Bone marrow (tissue), 2 donors: Measurements from ENCODE around the gene DERA.
"Not testable (repeated sequence)": the region's sequence is repeated elsewhere in the genome, so short reads cannot be mapped to it uniquely, and the experiment has no call there.

Experiments used
- DNase-seq, 2 donors: peaks; one replicate each; lab custom pipeline; 2025; lab: John Stamatoyannopoulos, UW

DERA gene

DNA sequence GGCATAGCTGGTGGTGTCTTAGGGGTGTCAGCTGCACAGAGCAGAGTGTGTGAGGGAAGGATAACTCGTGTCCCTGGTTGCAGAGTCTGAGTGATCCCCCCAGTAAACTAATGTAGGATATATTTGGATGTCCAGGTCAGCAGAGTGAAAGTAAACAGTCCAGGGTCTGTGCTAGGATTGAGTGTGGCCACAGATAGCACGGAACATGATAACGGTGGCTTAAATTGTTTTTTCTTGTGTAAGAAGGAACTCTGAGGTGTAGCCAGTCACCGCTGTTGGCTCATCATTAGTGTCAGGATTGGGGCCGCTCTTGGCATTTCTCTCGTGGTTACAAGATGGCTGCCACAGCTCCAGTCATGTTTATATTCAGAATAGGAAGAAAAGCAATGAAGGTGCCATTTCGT, 97.3 kb downstream of the DERA start:
- DNase-seq, result no peak

DNA sequence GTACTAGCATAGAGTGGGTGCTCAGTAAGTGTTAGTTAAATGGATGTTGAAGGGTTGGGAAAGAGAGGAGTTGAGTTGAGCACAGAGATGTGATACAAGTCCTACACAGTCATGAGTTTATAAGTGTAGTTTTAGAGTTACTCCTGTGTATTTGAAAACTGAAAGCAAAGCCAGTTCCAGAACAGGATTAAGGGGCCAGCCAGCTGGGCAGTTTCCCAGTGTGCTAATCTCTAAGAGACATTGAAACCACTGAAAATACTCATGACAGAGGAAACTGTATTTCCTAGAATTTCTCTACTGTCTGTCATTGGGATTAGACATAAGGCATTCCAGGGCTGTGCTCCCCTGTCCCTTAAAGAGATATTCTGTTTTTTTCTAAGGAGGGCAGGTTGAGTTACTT, 101.0 kb downstream of the DERA start:
- DNase-seq, result peak in 1 of 2 donors; percentile 5

DNA sequence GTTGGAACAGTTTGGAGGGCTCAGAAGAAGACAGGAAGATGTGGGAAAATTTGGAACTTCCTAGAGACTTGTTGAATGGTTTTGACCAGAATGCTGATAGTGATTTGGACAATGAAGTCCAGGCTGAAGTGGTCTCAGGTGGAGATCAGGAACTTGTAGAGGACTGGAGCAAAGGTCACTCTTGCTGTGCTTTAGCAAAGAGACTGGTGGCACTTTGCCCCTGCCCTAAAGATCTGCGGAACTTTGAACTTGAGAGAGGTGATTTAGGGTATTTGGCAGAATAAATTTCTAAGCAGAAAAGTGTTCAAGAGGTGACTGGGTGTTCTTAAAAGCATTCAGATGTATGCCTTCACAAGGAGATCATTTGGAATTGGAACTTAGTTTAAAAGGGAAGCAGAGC, 102.6 kb downstream of the DERA start:
- DNase-seq, result not testable (repeated sequence)

DNA sequence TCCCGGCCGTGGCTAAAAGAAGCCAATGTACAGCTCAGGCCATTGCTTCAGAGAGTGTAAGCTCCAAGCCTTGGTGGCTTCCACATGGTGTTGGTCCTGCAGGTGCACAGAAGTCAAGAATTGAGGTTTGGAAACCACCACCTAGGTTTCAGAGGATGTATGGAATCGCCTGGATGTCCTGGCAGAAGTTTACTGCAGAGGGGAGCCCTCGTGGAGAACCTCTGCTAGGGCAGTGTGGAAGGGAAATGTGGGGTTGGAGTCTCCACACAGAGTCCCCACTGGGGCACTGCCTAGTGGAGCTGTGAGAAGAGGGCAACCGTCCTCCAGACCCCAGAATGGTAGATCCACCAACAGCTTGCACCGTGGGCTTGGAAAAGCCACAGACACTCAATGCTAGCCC, 103.3 kb downstream of the DERA start:
- DNase-seq, result not testable (repeated sequence)

DNA sequence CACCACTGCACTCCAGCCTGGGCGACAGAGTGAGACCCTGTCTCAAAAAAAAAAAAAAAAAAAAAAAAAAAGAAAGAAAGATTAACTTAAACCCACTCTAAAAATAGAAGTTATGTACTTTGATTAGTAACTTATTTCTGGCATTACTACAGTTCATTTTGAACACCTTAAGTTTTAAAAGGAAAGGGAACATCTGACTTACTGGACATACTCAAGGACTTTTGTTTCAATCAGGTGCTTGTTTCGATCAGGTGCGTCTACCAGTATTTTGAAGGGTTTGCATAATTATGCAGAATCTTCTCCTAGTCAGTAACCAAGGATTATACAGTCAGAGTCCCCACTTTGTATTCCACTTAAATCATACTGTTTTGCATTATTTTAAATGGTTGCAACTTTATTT, 105.6 kb downstream of the DERA start:
- no peak for DNase-seq

DNA sequence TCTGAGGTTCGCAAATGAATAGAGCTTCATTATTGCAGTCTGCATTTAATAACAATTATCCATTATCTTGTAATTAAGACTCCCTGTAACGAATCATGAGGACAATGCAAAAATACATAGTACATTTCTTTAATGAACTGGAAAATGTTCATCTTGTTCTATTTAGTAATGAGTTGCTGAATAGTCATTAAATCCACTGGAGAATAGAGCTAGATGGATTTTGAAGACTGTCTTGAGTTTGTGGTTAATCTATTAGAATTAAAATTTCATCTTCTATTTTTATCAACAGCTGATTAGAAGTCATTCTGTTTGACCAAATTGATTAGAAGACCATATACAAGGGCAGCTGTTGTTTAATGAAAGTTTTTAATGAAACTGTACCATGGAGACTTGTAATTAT, 107.2 kb downstream of the DERA start:
- no peak for DNase-seq

DNA sequence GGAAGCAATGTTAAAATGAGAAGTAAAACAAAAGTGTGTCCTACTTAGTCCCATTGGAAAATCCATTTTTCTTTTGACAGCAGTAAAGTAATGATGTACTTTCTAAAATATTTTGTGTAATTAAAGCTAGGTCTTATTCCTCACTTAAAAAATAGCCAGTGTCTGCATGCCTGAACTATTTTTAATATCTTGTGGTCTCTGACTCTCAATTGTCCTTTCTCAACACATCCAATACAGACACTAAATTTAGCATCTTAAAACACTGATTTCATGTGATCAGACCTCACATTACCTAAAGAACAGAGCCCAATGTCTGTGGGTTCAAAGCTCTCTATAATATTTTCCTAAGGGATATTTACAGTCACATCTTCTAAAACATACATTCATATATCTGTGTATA, 108.0 kb downstream of the DERA start:
- DNase-seq, result no peak

DNA sequence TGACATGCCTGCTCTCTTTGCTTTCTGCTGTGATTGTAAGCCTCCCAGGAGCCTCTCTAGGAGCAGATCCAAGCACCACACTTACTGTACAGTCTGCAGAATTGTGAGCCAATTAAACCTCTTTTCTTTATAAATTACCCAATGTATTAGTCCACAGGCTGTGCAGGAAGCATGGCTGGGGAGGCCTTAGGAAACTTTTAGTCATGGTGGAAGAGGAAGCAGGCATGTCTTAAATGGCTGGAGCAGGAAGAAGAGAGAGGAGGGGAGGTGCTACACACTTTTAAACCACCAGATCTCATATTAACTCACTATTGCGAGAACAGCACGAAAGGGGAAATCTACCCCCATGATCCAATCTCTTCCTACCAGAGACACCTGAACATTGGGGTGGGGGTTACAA, 108.9 kb downstream of the DERA start:
- DNase-seq, result peak in 1 of 2 donors; percentile 8

DNA sequence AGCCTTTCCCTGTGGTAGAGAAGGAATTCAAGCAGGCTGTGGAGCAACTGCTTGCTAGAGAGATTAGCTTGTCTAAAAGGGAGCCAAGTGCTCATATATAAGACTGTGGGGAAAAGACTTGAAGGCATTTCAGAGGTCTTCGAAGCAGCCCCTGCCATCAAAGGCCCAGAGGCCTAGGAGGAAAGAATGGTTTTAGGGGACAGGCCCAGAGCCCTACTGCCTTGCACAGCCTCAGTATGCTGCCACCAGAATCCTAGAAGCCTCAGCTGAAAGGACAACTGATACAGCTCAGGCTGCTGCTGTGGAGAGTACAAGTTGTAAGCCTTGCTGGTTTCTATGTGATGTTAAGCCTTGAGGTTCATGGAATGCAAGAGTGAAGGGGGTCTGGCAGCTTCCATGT, 109.9 kb downstream of the DERA start:
- no peak for DNase-seq

DNA sequence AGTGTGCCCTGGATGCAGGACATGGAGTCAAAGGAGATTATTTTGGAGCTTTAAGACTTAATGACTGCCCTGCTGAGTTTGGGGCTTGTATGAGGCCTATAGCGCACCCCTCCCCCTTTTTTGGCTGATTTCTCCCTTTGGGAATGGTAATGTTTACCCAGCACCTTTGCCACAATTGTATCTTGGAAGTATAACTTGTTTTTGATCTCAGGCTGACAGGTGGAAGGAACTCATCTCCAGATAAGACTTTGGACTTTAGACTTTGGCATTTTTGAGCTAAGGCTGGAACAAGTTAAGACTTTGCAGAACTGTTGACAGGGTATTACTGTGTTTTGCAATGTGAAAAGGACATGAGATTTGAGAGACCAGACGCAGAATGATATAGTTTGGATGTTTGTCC, 110.5 kb downstream of the DERA start:
- DNase-seq, result no peak

DNA sequence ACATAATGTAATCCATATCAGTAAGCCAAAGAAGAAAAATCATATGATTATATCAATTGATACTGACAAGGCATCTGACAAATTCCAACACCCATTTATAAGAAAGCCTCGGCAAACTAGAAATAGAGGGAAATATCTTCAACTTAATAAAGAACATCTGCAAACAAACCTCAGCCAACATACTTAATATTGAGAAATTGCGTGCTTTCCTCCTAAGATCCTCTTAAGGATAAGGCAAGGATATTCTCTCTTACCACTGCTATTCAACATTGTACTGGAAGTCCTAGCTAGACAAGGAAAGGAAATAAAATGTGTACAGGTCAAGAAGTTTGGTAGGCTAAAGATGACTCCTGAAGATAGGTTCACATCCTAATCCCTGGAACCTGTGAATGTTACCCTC, 115.9 kb downstream of the DERA start:
- DNase-seq, result no peak

DNA sequence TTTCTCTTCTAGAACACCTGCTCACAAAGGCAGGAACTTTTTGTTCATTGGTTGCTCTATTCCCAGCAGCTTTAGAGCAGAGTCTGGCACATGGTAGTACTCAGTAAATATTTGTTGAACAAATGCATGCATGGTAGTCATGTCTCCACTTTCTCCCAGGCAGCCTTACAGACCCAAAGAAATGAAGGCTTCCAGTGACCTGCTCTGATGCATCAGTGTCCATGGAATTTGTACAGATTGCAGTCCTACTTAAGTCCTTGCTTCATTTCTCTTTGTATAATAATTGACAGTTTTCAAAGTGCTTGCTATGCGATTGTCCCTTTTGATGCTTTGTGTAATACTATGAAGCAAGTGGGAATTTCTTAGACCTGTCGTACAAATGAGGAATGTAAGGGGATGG, 119.6 kb downstream of the DERA start:
- no peak for DNase-seq

DNA sequence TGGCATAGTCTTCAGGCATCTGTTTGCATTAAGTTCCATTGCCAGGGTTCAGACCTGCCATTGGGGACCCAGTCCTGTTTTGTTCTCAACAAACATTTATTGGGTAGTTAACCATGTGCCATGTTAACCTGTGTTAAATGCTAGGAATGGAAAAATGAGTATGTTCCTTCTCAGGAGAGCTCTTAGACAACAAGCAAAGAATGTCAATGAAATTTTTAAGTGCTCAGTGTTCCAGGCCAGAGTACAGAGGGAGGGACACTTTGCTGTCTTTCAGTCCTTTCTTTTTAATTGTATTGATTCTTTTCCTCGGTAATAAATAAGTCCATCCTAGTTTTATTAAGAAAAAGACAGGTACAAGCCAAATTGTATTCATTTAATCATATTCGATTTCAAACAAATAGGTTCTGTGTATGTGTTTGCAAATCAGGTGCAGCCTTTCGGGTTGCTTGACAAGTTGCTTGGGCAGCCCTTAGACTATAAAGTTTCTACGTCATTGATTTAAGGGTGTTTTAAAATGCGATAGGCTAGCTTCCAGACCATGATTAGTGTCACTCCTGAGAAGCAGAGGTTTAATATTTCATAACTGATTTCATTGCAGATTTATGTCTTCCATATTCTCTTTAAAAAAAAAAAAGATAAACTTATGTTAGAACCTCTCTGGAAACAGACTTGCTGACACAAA, 123.1 kb downstream of the DERA start:
- DNase-seq, result no peak

DNA sequence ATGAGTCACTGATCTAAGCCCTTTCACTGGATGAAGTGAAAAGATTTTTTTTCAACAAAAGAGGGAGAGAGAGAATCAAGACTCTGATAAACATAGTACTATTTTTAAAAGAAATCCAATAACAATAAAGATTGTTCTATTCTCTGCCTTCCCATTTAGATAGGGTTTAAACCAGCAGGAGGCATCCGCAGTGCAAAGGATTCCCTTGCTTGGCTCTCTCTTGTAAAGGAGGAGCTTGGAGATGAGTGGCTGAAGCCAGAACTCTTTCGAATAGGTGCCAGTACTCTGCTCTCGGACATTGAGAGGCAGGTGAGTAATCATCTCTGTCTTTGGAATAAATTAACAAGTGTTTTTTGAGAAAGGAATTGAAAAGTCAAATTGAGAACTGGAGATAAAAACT, 124.9 kb downstream of the DERA start:
- DNase-seq, result no peak

DNA sequence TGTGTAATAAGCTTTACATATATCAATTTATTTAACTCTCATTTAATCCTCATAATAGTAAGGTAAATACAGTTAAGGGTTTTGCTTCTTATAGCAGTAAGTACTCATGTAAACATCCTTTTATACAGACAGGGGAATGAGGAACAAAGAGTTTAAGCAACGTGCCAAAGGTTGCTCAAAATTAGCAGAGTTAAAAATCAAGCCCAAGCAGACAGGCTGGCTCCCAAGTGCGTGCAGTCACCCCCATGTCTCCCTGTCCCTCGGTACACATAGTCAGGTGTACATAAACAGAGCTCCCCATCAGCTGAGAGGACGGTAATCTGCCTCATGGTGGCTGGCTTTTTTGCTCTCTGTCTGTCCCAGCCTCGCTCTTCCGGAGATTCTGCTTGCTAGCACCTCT, 126.4 kb downstream of the DERA start:
- DNase-seq, result no peak

DNA sequence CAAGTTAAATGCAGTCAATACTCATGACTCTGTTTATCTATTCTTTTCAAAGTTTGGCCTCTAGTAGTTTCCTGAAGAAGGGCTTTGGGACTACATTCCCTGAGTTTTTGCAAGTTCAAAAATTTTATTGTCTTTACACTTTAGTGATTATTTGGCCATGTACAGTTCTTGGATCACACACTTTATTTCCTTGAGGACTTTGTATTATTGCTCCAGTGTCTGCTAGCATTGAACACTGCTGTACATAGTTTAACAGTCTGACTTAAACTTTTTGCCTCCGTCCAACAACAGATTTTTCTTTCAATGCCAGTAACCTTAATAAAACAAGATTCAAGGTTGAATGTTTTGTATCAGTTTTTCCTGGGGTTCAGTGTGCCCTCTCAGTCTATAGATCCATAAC, 132.3 kb downstream of the DERA start:
- DNase-seq, result no peak

DNA sequence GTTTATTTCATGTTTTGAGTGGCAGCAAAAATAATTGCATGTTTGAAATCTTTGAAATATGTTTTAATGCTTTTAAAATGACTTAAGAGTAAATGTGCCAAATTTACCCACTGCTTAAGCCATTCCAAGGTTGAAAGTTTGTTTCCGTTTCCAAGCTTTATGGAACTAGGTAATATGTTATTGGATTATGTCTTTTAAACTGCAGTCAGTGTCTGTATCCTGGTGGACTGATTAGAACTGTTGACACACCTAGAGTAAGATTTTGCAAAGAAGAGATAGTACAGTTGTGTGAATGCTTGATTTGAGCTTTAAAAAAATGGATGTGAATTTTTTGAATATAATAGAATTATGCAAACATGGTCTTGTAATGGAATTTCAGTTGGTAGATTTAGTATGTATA, 135.1 kb downstream of the DERA start:
- no peak for DNase-seq

DNA sequence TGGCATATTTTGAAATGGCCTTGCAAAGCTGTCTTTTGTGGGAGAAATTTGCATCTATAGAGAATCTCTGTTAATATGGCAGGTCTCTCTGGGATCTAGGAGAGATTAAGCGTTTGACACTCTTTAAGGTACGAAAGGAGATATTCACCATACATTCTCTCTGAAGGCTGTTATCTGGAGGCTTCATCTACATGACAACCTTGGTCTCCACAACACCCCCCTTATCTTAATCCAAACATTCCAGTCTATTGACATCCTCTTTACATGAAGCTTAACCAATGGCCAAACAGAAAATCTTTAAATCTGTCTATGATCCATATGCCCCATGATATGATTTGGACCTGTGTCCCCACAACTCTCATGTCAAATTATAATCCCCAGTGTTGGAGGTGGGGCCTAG, 137.4 kb downstream of the DERA start:
- no peak for DNase-seq

DNA sequence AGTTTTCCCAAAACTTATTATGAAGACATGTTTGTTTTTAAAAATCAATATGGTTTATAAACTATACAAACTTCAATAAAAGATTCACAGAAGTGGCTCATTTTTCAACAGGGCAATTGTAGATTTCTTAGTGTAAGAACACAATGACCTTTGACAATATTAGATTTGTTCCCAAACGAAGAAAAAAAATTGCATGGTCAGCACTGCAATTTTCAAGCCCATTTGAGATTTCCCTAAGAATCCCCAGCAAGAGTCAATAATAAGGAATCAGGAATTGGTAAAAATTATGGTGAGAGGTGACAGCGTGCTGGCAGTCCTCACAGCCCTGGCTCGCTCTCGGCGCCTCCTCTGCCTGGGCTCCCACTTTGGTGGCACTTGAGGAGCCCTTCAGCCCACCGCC, 145.8 kb downstream of the DERA start:
- no peak for DNase-seq

DNA sequence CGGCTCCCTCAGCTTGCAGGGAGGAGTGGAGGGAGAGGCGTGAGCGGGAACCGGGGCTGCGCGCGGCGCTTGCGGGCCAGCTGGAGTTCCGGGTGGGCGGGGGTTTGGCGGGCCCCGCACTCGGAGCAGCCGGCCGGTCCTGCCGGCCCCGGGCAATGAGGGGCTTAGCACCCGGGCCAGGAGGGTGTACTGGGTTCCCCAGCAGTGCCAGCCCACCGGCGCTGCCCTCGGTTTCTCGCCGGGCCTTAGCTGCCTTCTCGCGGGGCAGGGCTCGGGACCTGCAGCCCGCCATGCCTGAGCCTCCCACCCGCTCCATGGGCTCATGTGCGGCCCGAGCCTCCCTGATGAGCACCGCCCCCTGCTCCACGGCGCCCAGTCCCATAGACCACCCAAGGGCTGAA, 146.2 kb downstream of the DERA start:
- DNase-seq, result not testable (repeated sequence)

DNA sequence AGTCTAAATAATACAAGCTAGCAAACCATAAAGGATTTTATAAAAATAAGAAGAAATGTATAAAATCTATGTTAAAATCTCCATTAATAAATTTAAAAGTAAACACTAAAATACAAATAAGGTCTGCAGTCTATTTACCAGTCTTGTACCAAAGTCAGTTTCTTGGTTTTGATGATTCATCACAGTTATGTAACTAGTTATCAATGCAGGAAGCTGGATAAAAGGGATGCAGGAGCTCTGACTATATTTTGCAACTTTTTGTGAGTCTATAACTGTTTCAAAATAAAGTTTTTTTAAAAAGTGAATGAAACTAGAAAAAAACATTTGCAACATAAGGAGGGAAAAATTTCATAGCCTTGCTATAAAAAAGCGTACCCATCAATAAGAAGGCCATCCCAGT, 151.5 kb downstream of the DERA start:
- DNase-seq, result no peak

DNA sequence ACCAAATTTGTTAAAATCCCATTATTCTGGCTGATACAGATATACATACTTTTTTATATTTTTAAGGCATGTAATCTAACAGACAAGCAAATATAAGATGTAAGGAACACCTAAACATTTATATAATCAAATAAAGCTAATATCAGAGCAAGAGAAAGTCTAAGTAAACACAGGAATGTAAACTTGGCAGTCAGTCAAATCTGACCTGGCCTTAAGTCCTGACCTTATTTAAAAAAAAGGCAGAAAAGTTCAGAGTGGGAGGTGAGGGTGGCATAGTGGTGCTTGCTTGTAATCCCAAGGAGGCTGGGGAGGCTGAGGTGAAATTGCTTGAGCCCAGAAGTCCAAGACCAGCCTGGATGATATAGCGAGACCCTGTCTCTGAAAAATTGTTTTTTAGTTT, 152.6 kb downstream of the DERA start:
- no peak for DNase-seq

DNA sequence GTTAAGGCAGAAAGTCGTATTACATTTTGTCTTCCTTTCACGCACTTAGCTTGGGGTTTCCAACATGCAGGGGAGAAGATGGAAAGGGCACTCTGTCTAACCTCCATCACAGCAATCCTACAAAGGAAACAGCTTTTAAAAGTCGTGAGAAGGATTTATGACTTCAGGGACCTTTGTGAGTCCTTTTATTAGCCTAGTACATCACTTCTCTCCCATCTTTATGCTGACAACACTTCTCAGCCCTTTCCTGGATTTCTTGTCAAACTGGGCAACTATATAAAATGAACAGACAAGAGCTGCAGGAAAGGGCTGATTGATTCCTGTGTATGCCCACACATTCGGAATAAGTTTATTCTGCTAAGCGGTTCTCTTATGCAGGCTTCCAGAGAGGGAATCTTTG, 159.0 kb downstream of the DERA start:
- no peak for DNase-seq

DNA sequence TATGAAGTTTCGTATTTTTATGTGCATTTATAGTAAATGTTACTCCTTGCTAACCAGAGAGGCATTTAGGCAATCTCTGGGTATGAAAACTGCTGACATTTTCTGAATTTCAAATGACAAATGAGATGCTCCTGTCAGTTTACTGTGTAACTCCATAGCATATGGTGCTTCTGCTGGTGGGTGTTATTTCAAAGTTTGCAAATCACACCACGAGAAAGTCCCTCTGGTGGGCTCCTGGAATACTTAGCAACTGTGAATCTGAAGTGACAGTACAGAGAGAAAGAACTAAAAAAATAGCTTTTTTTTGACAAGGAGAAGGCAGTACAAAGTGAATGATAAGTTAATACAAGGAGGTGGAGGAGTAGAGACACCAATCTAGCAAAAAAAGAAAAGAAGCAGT, 161.5 kb downstream of the DERA start:
- DNase-seq, result no peak

DNA sequence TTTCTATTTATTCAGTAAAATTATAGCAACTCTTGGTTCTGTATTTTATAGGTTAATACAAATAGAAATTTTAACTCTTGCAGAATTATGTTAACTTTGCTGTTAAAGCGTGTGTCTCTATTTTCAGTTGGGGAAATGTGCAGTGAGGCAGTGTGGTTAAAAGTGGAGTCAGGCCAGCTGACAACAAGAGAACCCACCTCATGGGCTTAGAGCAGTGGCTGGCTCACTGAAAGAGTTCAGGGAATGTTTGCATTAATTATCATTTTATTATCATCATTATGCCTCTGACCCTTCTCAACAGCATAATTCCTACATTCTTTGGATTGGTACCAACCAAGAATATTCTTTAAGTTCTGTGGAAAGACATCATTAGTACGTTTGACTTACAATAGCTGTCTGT, 163.8 kb downstream of the DERA start:
- no peak for DNase-seq
